GM12864 (cell line): ENCODE measurements around the gene PALS2.

Source experiments
- DNase-seq: peaks from one replicate; pipeline ENCODE4 v3.0.0-alpha.2; 2011; ENCODE audit warnings: low read depth
- H3K4me3 ChIP-seq: 2 replicates; pipeline ENCODE4 v1.5.1; 2011; ENCODE audit warnings: mild to moderate bottlenecking, low read depth, low read length, control low read depth
- CTCF ChIP-seq: IDR thresholded peaks from 2 replicates; pipeline ENCODE4 v1.5.1; 2011; ENCODE audit warnings: low read depth, mild to moderate bottlenecking, moderate library complexity, low read length, control low read depth, inconsistent platforms; ENCODE audit errors: missing control alignments

The PALS2 gene

GRCh38 chr7:24580283-24580946 lies 7.2 kb downstream of the PALS2 start:
- H3K4me3 ChIP-seq, result no peak overlapping the region
- TF ChIP-seq CTCF, result no peak
- DNase-seq, result no peak

GRCh38 chr7:24582166-24582565 lies 8.9 kb downstream of the PALS2 start:
- no peak for TF ChIP-seq CTCF
- no peak for DNase-seq
- H3K4me3 ChIP-seq, result no peak overlapping the region

GRCh38 chr7:24587853-24588252 lies 14.6 kb downstream of the PALS2 start:
- DNase-seq, result no peak
- TF ChIP-seq CTCF, result peak; percentile 75
- no peak overlapping the region for H3K4me3 ChIP-seq

- H3K4me3 ChIP-seq, result no peak overlapping the region
- TF ChIP-seq CTCF, result peak; percentile 31
- DNase-seq, result no peak
Observed at GRCh38 chr7:24591152-24591551, 17.9 kb downstream of the PALS2 start.

- TF ChIP-seq CTCF, result no peak
- DNase-seq, result no peak
- peak overlapping the region; percentile 53 for H3K4me3 ChIP-seq
Observed at GRCh38 chr7:24595671-24596418, 22.6 kb downstream of the PALS2 start.

GRCh38 chr7:24597014-24597413 lies 23.8 kb downstream of the PALS2 start:
- TF ChIP-seq CTCF, result no peak
- no peak overlapping the region for H3K4me3 ChIP-seq
- DNase-seq, result no peak
